GM15510 (cell line): Measurements from ENCODE around the gene GRIN3A.

Source experiments
- POLR2A ChIP-seq: IDR thresholded peaks from 3 replicates; pipeline ENCODE4 v1.6.1; 2011; ENCODE audit warnings: borderline replicate concordance; ENCODE audit not compliant: insufficient read length; ENCODE audit errors: extremely low read depth

GRIN3A gene

GRCh38 chr9:101626295-101626694 is 112.2 kb downstream of the GRIN3A start:
- TF ChIP-seq POLR2A, result no peak

GRCh38 chr9:101625876-101626275 is 112.6 kb downstream of the GRIN3A start:
- no peak for TF ChIP-seq POLR2A

- no peak for TF ChIP-seq POLR2A
Measured at GRCh38 chr9:101620452-101620851, 118.0 kb downstream of the GRIN3A start.

- TF ChIP-seq POLR2A, result no peak
Measured at GRCh38 chr9:101618698-101619097, 119.7 kb downstream of the GRIN3A start.

- no peak for TF ChIP-seq POLR2A
Measured at GRCh38 chr9:101605547-101605946, 132.9 kb downstream of the GRIN3A start.

GRCh38 chr9:101604296-101604695 is 134.2 kb downstream of the GRIN3A start:
- TF ChIP-seq POLR2A, result no peak

- TF ChIP-seq POLR2A, result no peak
Measured at GRCh38 chr9:101601904-101602765, 136.3 kb downstream of the GRIN3A start.

- TF ChIP-seq POLR2A, result no peak
Measured at GRCh38 chr9:101594796-101595195, 143.7 kb downstream of the GRIN3A start, which contains the start of gene PPP3R2. Gene PPP3R2 (minus strand): TSS chr9:101594969. CDS start chr9:101594921, 48 bp downstream.

- TF ChIP-seq POLR2A, result no peak
Measured at GRCh38 chr9:101593345-101593744, 145.1 kb downstream of the GRIN3A start.

- TF ChIP-seq POLR2A, result no peak
Measured at GRCh38 chr9:101592788-101593187, 145.7 kb downstream of the GRIN3A start.

GRCh38 chr9:101591787-101592446 is 146.5 kb downstream of the GRIN3A start:
- no peak for TF ChIP-seq POLR2A

- no peak for TF ChIP-seq POLR2A
Measured at GRCh38 chr9:101590901-101591300, 147.5 kb downstream of the GRIN3A start.

GRCh38 chr9:101587332-101588043 is 151.0 kb downstream of the GRIN3A start:
- TF ChIP-seq POLR2A, result no peak

GRCh38 chr9:101586651-101587050 is 151.8 kb downstream of the GRIN3A start:
- no peak for TF ChIP-seq POLR2A

GRCh38 chr9:101585740-101586139 is 152.7 kb downstream of the GRIN3A start:
- TF ChIP-seq POLR2A, result no peak
